GM12891 (cell line): Measurements from ENCODE around the gene C9.

ENCODE experiments used
- DNase-seq: peaks from one replicate; pipeline ENCODE4 v3.0.0; 2011; ENCODE audit warnings: low spot score; ENCODE audit not compliant: insufficient read length
- FAIRE-seq: peaks from 2 replicates; lab custom pipeline; 2011; peaks lifted over from hg19 to GRCh38; lab: Jason Lieb, UNC
- PAX5 ChIP-seq: IDR thresholded peaks from 2 replicates; pipeline ENCODE4 v1.6.1; 2011; ENCODE audit warnings: low read length, moderate library complexity, mild to moderate bottlenecking; ENCODE audit not compliant: insufficient read depth, severe bottlenecking
- POLR2A ChIP-seq: IDR thresholded peaks from 2 replicates; pipeline ENCODE4 v1.6.1; 2011; ENCODE audit warnings: low read depth, low read length, control low read depth
- POLR2AphosphoS5 ChIP-seq: IDR thresholded peaks from 2 replicates; pipeline ENCODE4 v1.6.1; 2011; ENCODE audit warnings: low read depth, low read length, control low read depth
- POU2F2 ChIP-seq: IDR thresholded peaks from 2 replicates; pipeline ENCODE4 v1.6.1; 2011; ENCODE audit warnings: low read depth, mild to moderate bottlenecking, control low read depth, low read length, moderate library complexity
- SPI1 ChIP-seq: IDR thresholded peaks from 2 replicates; pipeline ENCODE4 v1.6.1; 2011; ENCODE audit warnings: low read depth, low read length, control low read depth
- TAF1 ChIP-seq: IDR thresholded peaks from 2 replicates; pipeline ENCODE4 v1.6.1; 2011; ENCODE audit warnings: low read depth, low read length, control low read depth

The C9 gene

GRCh38 chr5:39399135-39400036 lies 35.1 kb upstream of the C9 start:
- TF ChIP-seq POLR2A: no peak
- TF ChIP-seq SPI1: no peak
- no peak for TF ChIP-seq POU2F2
- TF ChIP-seq PAX5: no peak
- TF ChIP-seq TAF1: no peak
- no peak for TF ChIP-seq POLR2AphosphoS5
- no peak for FAIRE-seq
- DNase-seq: no peak

GRCh38 chr5:39396843-39397242 lies 32.5 kb upstream of the C9 start:
- TF ChIP-seq POLR2AphosphoS5: no peak
- no peak for TF ChIP-seq PAX5
- TF ChIP-seq POLR2A: no peak
- no peak for TF ChIP-seq SPI1
- no peak for TF ChIP-seq TAF1
- TF ChIP-seq POU2F2: no peak
- no peak for FAIRE-seq
- no peak for DNase-seq

GRCh38 chr5:39395521-39395920 lies 31.2 kb upstream of the C9 start:
- no peak for DNase-seq
- FAIRE-seq: no peak
- TF ChIP-seq PAX5 (no peak), POLR2AphosphoS5 (no peak), SPI1 (no peak), TAF1 (no peak), POU2F2 (no peak), POLR2A (no peak)

- DNase-seq (no peak), FAIRE-seq (no peak)
- no peak for TF ChIP-seq TAF1
- TF ChIP-seq POU2F2: no peak
- no peak for TF ChIP-seq SPI1
- TF ChIP-seq POLR2AphosphoS5: no peak
- TF ChIP-seq PAX5: no peak
- TF ChIP-seq POLR2A: no peak
Observed at GRCh38 chr5:39394946-39395345, 30.7 kb upstream of the C9 start.

GRCh38 chr5:39390945-39391344 lies 26.6 kb upstream of the C9 start:
- DNase-seq: no peak
- FAIRE-seq: no peak
- TF ChIP-seq POU2F2 (no peak), POLR2A (no peak), POLR2AphosphoS5 (no peak), SPI1 (no peak), TAF1 (no peak), PAX5 (no peak)

GRCh38 chr5:39387293-39387692 lies 23.0 kb upstream of the C9 start:
- no peak for TF ChIP-seq POLR2A
- no peak for TF ChIP-seq POU2F2
- TF ChIP-seq POLR2AphosphoS5: no peak
- TF ChIP-seq SPI1: no peak
- no peak for TF ChIP-seq PAX5
- no peak for TF ChIP-seq TAF1
- FAIRE-seq (no peak), DNase-seq (no peak)

GRCh38 chr5:39384271-39384670 lies 20.0 kb upstream of the C9 start:
- FAIRE-seq: no peak
- no peak for DNase-seq
- TF ChIP-seq POU2F2: no peak
- no peak for TF ChIP-seq POLR2A
- TF ChIP-seq TAF1: no peak
- no peak for TF ChIP-seq POLR2AphosphoS5
- no peak for TF ChIP-seq SPI1
- no peak for TF ChIP-seq PAX5

GRCh38 chr5:39381376-39381775 lies 17.1 kb upstream of the C9 start:
- DNase-seq: no peak
- TF ChIP-seq POU2F2 (no peak), PAX5 (no peak), TAF1 (no peak), SPI1 (no peak), POLR2A (no peak)
- FAIRE-seq: no peak

- DNase-seq (no peak), FAIRE-seq (no peak)
- TF ChIP-seq TAF1 (no peak), POLR2AphosphoS5 (no peak), POLR2A (no peak), SPI1 (no peak)
Observed at GRCh38 chr5:39379693-39380092, 15.4 kb upstream of the C9 start.

GRCh38 chr5:39377613-39378012 lies 13.3 kb upstream of the C9 start:
- FAIRE-seq (no peak), DNase-seq (no peak)
- TF ChIP-seq SPI1 (no peak), POLR2A (no peak)
